ENCODE results near the gene UGT1A8.

Gene UGT1A8

GRCh38 chr2:233778030-233778429 is 160.6 kb downstream of the UGT1A8 start, which contains the start of gene MROH2A:
TSS of gene MROH2A (plus strand) at chr2:233778330. CDS start at chr2:233779359, 1,029 bp downstream.
- Histone ChIP-seq H3K4me3 (ENCODE audit: low read depth, low read length, poor library complexity, severe bottlenecking) (no peak within 1 kb of the TSS), H3K9me3 (ENCODE audit: low read length) (no peaks in the 10 kb centered on the region), H3K79me2 (ENCODE audit: insufficient read depth, low read length) (no peaks in the 10 kb centered on the region), H3K9me2 (ENCODE audit: low read depth, low read length) (no peaks in the 10 kb centered on the region), H3K4me1 (ENCODE audit: insufficient read depth, low read length, severe bottlenecking) (no peaks in the 10 kb centered on the region), H3K4me2 (ENCODE audit: low read length) (no peak within 1 kb of the TSS), H3K9ac (ENCODE audit: low read length) (no peak within 1 kb of the TSS), H3K27ac (ENCODE audit: low read depth, low read length, poor library complexity, severe bottlenecking) (no peak within 1 kb of the TSS), H3K36me3 (ENCODE audit: insufficient read depth, low read length) (no peaks in the 10 kb centered on the region), H3K27me3 (ENCODE audit: insufficient read depth, low read length) (peaks cover 4% of the 10 kb centered on the region; the same call in 1 of the 2 replicates), H2AFZ (ENCODE audit: low read length) (no peak within 1 kb of the TSS), H4K20me1 (ENCODE audit: insufficient read depth, low read length) (no peaks in the 10 kb centered on the region), H3F3A (ENCODE audit: insufficient read depth, low read length) (no peaks in the 10 kb centered on the region)
- TF ChIP-seq EZH2 (IDR thresholded peaks at IDR 0.05; ENCODE audit: borderline replicate concordance, low read length) (no peak), CTCF (IDR thresholded peaks at IDR 0.05; ENCODE audit: low read length) (no peak)

GRCh38 chr2:233779722-233780121 is 162.3 kb downstream of the UGT1A8 start:
- TF ChIP-seq EZH2 (IDR thresholded peaks at IDR 0.05; ENCODE audit: borderline replicate concordance, low read length) (no peak), CTCF (IDR thresholded peaks at IDR 0.05; ENCODE audit: low read length) (no peak)
- Histone ChIP-seq H3F3A (ENCODE audit: insufficient read depth, low read length) (no peaks in the 10 kb centered on the region), H3K9me2 (ENCODE audit: low read depth, low read length) (no peaks in the 10 kb centered on the region), H3K4me2 (ENCODE audit: low read length) (no peak overlapping the region), H3K4me3 (ENCODE audit: low read depth, low read length, poor library complexity, severe bottlenecking) (no peak overlapping the region), H3K9ac (ENCODE audit: low read length) (no peak overlapping the region), H4K20me1 (ENCODE audit: insufficient read depth, low read length) (no peaks in the 10 kb centered on the region), H2AFZ (ENCODE audit: low read length) (no peak overlapping the region), H3K4me1 (ENCODE audit: insufficient read depth, low read length, severe bottlenecking) (no peaks in the 10 kb centered on the region), H3K27me3 (ENCODE audit: insufficient read depth, low read length) (peaks cover 4% of the 10 kb centered on the region; the same call in 1 of the 2 replicates), H3K36me3 (ENCODE audit: insufficient read depth, low read length) (no peaks in the 10 kb centered on the region), H3K79me2 (ENCODE audit: insufficient read depth, low read length) (no peaks in the 10 kb centered on the region), H3K27ac (ENCODE audit: low read depth, low read length, poor library complexity, severe bottlenecking) (no peak overlapping the region), H3K9me3 (ENCODE audit: low read length) (no peaks in the 10 kb centered on the region)

- Histone ChIP-seq H2AFZ (ENCODE audit: low read length) (no peak overlapping the region), H3K4me2 (ENCODE audit: low read length) (no peak overlapping the region), H3K27ac (ENCODE audit: low read depth, low read length, poor library complexity, severe bottlenecking) (no peak overlapping the region), H3K4me3 (ENCODE audit: low read depth, low read length, poor library complexity, severe bottlenecking) (no peak overlapping the region), H4K20me1 (ENCODE audit: insufficient read depth, low read length) (no peaks in the 10 kb centered on the region), H3K4me1 (ENCODE audit: insufficient read depth, low read length, severe bottlenecking) (no peaks in the 10 kb centered on the region), H3K36me3 (ENCODE audit: insufficient read depth, low read length) (no peaks in the 10 kb centered on the region), H3F3A (ENCODE audit: insufficient read depth, low read length) (no peaks in the 10 kb centered on the region), H3K9me3 (ENCODE audit: low read length) (no peaks in the 10 kb centered on the region), H3K9ac (ENCODE audit: low read length) (no peak overlapping the region), H3K79me2 (ENCODE audit: insufficient read depth, low read length) (no peaks in the 10 kb centered on the region), H3K27me3 (ENCODE audit: insufficient read depth, low read length) (peaks cover 4% of the 10 kb centered on the region; the same call in 1 of the 2 replicates), H3K9me2 (ENCODE audit: low read depth, low read length) (no peaks in the 10 kb centered on the region)
- TF ChIP-seq EZH2 (IDR thresholded peaks at IDR 0.05; ENCODE audit: borderline replicate concordance, low read length): no peak
- no peak for TF ChIP-seq CTCF (IDR thresholded peaks at IDR 0.05; ENCODE audit: low read length)
Observed at GRCh38 chr2:233780771-233781170, 163.3 kb downstream of the UGT1A8 start.
